Activated CD4-positive, alpha-beta T cell treated with anti-CD3 and anti-CD28 coated beads, Interleukin-2, amount 50 U/mL, for 24 hours (primary cell): Measurements from ENCODE around the gene SLC31A2.
"Not testable (repeated sequence)": the region's sequence is repeated elsewhere in the genome, so short reads cannot be mapped to it uniquely, and the experiment has no call there.

Experiments used
- DNase-seq, 2 donors: peaks; one replicate each; pipeline ENCODE4 v3.0.0-alpha.2; 2020; ENCODE audit warnings: low read depth in 1 of 2, low spot score in 1 of 2

The SLC31A2 gene

GRCh38 chr9:113150670-113151611 is at the start of gene SLC31A2:
Gene SLC31A2, plus strand, starts transcription at chr9:113151007. Its CDS starts 68 bp downstream, at chr9:113151075.
- DNase-seq, result peak; percentile 68 to 80

GRCh38 chr9:113105345-113105744 is 45.5 kb upstream of the SLC31A2 start:
- not testable (repeated sequence) for DNase-seq

- not testable (repeated sequence) for DNase-seq
Observed at GRCh38 chr9:113111065-113111951, 39.5 kb upstream of the SLC31A2 start.

GRCh38 chr9:113112706-113113510 is 37.9 kb upstream of the SLC31A2 start:
- DNase-seq, result not testable (repeated sequence)

- not testable (repeated sequence) for DNase-seq
Observed at GRCh38 chr9:113118829-113119228, 32.0 kb upstream of the SLC31A2 start.

- no peak for DNase-seq
Observed at GRCh38 chr9:113125386-113126035, 25.3 kb upstream of the SLC31A2 start.

GRCh38 chr9:113129466-113129865 is 21.3 kb upstream of the SLC31A2 start:
- no peak for DNase-seq

GRCh38 chr9:113129884-113130283 is 20.9 kb upstream of the SLC31A2 start:
- DNase-seq, result no peak

GRCh38 chr9:113131689-113132151 is 19.1 kb upstream of the SLC31A2 start:
- no peak for DNase-seq

GRCh38 chr9:113137196-113138168 is 13.3 kb upstream of the SLC31A2 start:
- DNase-seq, result no peak

- no peak for DNase-seq
Observed at GRCh38 chr9:113138760-113139159, 12.0 kb upstream of the SLC31A2 start.

- DNase-seq, result no peak
Observed at GRCh38 chr9:113139225-113139829, 11.5 kb upstream of the SLC31A2 start.

- no peak for DNase-seq
Observed at GRCh38 chr9:113139953-113140352, 10.9 kb upstream of the SLC31A2 start.

- not testable (repeated sequence) for DNase-seq
Observed at GRCh38 chr9:113140896-113141295, 9.9 kb upstream of the SLC31A2 start.

GRCh38 chr9:113143432-113144227 is 7.2 kb upstream of the SLC31A2 start:
- DNase-seq, result no peak

- DNase-seq, result no peak
Observed at GRCh38 chr9:113148372-113148705, 2.5 kb upstream of the SLC31A2 start.

GRCh38 chr9:113148781-113149510 is 1.9 kb upstream of the SLC31A2 start:
- no peak for DNase-seq
